GM21825 (cell line): ENCODE measurements around the gene PTPRF.

Source experiments
- ATAC-seq: cut with Tn5 transposase; IDR thresholded peaks from one replicate; pipeline ENCODE4 v1.9.1; 2021; ENCODE audit warnings: mild to moderate bottlenecking, moderate library complexity; ENCODE audit not compliant: unreplicated experiment

PTPRF gene

DNA sequence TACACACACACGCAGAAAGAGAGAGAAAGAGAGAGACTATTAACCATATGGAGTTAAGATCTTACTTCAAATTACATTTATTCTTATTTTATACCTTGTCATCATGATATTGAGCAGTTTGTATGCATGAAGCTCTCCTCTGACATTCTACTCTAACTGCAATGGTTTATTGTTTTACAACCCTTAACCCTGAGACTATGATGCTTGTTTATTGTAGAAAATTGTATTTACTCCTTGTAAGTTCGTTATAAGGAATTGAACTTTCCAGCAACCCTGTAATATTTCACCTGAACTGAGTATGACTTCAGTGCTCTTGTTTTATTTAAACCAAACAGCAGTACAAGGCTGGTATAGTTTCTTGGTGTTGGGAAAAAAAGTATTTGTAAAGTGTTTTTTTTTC is 18.6 kb upstream of the PTPRF start:
- no peak for ATAC-seq

- ATAC-seq: no peak
Observed at GRCh38 chr1:43512681-43513080, 18.0 kb upstream of the PTPRF start.

GRCh38 chr1:43513471-43514173 is 17.1 kb upstream of the PTPRF start:
- no peak for ATAC-seq

GRCh38 chr1:43518935-43519686 is 11.6 kb upstream of the PTPRF start:
- no peak for ATAC-seq

DNA sequence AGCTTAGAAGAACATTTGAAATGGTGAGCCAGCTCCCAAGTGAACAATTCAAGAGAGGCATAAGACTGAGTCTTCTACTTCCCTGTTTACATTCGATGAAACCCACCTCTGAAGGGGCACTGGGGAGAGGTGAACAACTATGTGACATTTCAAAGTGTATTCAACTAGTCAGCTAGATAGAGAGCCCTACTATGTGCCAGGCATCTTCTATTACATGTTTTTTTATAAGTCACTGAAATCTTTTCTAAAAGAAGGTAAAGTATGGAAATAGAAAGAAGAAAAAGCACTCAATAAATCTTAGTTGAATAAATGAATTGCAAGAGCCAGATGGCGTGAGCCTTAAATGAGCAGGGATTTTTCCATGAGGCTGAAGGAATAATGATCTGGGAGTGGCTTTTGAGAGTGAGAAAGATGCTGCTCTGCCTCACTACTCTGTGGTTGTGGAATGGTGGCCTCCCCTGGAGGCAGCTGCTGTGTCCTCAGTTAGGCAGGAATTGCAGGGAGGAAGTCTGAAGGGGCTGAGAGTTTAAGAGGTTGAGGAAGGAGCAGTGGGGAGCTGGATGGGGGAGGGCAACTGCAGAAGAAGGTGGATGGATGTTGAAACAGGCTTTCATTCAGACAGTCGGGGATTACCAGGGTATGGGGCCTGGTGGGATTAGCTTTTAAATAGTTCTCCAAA is 10.4 kb upstream of the PTPRF start:
- no peak for ATAC-seq

DNA sequence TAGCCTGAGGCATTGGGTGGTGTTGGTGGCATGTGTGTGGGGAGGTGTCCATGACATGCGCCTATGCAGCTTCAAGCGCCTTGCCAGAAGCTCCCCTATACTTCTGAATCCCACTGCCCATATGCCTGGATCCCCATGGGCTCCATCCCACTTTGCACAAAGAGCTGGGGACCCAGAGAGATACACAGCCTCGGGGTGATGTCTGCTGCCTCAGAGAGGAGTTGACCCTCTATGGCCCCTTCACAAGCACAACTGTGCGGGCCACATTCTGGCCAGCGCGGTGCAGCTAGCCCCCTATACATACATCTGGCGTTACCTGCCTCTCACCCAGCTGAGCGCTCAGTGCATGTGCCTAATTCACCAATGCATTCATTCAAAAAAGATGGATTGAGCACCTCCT is 9.6 kb upstream of the PTPRF start:
- ATAC-seq: no peak

GRCh38 chr1:43521756-43522155 is 8.9 kb upstream of the PTPRF start:
- ATAC-seq: no peak

DNA sequence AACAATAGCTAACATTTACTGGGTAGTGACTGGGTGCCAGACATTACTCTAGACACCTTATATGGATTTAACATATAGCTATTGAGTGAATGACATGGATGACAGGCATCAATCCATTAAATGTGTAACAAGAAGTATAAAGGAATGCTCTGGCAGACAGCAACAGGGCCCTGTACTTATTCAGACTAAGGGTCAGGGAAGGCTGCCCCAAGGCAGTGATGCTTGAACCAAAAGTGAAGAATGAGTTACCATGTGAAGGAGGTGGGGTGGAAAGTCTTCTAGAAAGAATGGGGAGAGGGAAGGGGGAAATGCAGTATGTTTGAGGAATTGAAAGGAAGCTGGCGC is 8.3 kb upstream of the PTPRF start:
- no peak for ATAC-seq

DNA sequence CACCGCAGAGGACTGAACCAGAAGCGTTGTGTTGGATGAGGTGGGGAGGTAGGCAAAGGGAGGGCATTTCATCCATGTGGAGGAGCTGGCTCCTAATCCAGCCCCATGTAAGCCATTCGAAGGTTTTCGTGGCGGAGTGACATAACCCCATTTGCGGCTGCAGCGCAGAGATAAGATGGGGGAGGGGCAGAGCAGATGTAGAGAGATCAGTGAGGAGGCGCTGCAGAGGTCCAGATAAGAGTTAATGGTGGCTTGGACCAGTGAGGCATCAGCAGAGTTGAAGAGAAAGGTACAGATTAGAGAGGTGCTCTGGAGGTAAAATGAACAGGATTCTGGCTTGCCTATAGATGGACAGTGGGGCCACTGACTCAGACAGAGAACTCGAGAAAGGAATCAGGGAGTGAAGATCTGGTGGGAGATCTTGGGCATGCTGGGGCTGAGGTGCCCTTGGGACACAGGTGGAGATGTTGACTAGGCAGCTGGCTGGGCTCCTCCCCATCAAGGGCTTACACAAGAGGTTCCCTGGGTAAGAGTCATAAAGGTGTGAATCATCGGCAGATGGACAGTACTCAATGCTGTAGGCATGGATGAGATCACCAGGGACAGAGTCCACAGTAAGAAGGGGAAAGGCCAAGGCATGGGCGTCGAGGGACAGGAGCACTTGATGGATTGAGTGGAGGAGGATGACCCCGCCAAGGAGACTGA is 7.8 kb upstream of the PTPRF start:
- no peak for ATAC-seq

DNA sequence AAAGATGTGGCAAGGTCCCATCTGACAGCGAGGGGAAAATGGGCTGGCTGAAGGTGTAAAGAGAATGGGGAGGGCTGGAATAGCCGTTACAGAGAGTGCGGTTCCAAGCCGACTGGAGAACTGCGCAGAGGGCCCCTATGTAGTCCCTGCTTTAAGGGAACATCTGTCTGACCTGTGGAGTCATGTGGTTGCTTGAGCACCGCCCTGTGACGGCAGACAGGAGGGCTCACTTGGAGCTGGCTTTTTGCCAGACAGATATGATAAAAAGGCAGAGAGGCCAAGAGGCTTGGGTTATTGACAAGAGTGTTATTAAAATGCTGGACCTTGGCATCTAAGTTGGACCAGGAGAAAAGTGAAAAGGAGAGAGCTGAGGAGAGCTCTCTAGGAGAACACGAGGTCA is 5.9 kb upstream of the PTPRF start:
- no peak for ATAC-seq

- no peak for ATAC-seq
Observed at GRCh38 chr1:43526002-43526401, 4.7 kb upstream of the PTPRF start.

DNA sequence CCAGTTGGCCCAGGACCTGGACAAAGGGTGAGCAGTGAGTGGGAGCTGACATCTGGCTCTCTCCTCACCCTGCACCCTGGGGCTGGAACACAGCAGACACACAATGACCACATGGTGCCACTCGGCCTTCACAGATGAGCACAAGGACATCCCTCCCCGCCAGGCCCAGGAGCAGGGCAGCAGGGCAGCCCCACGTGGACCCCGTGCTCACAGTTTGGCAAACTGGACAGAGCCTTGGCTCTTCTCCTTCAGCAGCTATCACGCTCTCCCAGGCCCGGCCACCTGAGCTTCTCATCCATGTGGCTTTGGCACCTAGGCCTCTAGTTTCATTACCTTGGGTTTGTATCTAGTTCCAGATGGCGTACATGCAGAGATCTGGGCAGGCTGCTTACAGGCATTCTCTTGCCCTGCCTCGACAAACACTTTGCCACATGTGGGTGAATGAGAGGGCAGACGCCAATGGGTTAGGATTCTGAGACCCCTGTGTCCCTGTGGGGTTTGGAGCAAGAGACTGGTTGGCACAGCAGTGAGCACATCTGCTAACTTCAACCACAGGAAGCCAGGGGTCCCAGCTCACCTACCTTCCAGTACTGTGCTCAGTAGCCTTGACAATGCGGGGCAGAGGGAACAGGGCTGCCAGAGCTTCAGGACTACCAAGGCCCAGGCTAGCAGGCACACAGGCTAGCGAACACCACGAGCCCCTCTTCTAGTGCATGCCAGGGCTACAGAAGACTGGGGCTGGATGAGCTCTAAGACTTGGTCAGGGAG is 3.4 kb upstream of the PTPRF start:
- no peak for ATAC-seq

GRCh38 chr1:43529206-43529731 is 1.4 kb upstream of the PTPRF start:
- ATAC-seq: no peak

- no peak for ATAC-seq
Observed at GRCh38 chr1:43531107-43531905, 623 bp downstream of the PTPRF start.

DNA sequence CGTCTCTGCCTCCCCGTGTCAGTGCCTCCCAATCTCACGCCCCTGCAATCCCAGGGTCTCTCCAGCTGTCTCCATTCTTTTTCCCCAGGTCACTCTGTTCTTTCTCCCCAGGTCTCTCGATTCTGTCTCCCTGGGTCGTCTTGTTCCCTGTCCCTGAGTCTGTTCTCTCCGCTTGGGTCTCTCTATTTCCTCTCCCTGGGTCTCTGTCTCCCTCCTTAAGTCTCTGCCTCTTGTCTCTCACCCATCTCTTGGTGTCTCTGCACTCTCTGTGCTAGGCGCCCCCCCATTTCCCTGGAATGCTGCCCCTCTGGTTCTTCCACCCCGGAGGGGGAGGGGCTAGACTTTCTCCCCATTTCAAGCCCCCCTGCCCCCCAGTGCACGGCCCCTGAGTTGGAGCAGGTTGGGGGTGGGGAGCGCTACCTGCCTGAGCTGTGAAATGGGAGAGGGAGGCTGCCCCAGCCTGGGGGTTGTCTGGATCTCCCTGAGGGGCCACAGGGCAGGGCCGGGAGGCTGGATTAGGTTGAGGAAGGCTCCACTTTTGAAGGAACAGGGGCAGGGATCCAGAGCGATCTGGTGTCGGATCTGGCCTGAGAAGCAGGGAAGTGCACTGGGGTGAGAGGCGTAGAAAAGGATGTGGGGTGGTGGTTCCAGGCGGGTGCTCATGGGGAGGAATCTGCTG is 1.4 kb downstream of the PTPRF start:
- ATAC-seq: no peak

GRCh38 chr1:43532716-43533115 is 2.0 kb downstream of the PTPRF start:
- ATAC-seq: no peak

DNA sequence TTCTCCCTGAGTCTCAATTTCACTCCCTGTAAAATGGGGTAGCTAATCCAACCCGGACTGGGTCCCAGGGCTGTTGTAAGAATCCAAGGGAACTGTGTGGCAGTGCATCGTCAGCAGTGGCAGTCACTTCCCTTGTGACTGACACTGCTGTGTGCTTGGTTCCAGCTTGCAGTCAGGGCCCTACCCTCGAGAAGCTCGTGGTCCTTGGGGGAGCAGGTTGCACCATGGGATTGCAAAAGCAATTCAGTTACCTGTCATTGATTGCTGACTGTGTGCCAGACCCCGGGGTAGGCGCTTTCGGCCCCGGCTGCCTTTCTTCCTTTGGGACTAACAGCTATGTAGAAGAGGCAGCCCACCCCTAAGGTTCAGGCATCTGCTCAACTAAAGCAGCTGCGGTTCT is 2.9 kb downstream of the PTPRF start:
- no peak for ATAC-seq

DNA sequence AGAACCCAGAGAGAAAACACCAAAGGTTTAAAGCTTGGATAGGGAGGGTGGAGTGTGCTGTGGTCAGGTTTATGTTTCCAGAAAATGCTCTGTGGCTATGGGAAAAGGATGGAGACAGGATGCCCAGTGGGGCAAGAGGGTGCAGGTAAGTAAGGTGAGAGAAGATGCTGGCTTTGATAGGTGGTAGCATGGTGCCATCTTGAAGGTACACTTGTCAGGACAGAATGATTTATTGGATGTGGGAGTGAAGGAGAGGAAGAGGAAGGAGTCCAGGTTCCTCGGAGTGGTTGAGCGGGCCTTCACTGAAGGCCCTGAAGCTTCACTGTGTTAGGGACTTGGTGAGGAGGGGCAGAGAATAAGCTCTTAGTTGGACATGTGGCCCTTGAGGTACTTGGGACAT is 3.6 kb downstream of the PTPRF start:
- no peak for ATAC-seq

GRCh38 chr1:43536196-43536863 is 5.6 kb downstream of the PTPRF start:
- no peak for ATAC-seq
